HL-60 (cell line): Measurements from ENCODE around the gene FBXW10B.
"Not testable (repeated sequence)": the region's sequence is repeated elsewhere in the genome, so short reads cannot be mapped to it uniquely, and the experiment has no call there.

Experiments
- CTCF ChIP-seq: IDR thresholded peaks from one replicate; pipeline ENCODE4 v1.5.1; 2011; ENCODE audit warnings: low read length, control low read depth, inconsistent platforms; ENCODE audit not compliant: insufficient read depth
- GABPA ChIP-seq: IDR thresholded peaks from 2 replicates; pipeline ENCODE4 v1.6.1; 2012; ENCODE audit warnings: low read depth
- POLR2AphosphoS5 ChIP-seq: IDR thresholded peaks from 2 replicates; pipeline ENCODE4 v1.6.1; 2012; ENCODE audit warnings: low read depth
- REST ChIP-seq: IDR thresholded peaks from 2 replicates; pipeline ENCODE4 v1.6.1; 2012; ENCODE audit warnings: low read depth; ENCODE audit not compliant: insufficient replicate concordance

GRCh38 chr17:15645099-15645941, 25.8 kb upstream of the FBXW10B start:
- not testable (repeated sequence) for TF ChIP-seq CTCF, REST, POLR2AphosphoS5, GABPA
